CD14-positive monocyte (primary cell): ENCODE data around the gene PSORS1C2. TPM values are rescaled to one million over a fixed set of nuclear protein-coding genes. Genes with fewer than 3 reads are reported as not detected.

Source experiments
- DNase-seq, 3 donors: peaks; one replicate each; pipeline ENCODE4 v3.0.0-alpha.2; 2011 to 2022
- H2AFZ ChIP-seq: 2 replicates; pipeline ENCODE4 v1.6.0; 2012; ENCODE audit warnings: mild to moderate bottlenecking, low read depth, low read length, inconsistent platforms; ENCODE audit not compliant: insufficient read depth, poor library complexity, severe bottlenecking
- H3K27ac ChIP-seq, 2 donors: 1 replicate in 1 of 2; 2 replicates in 1 of 2; pipeline ENCODE4 v1.5.1; 2012 to 2013; ENCODE audit warnings: low read length in 2 of 2, control low read depth in 1 of 2, inconsistent platforms in 1 of 2, low read depth in 1 of 2, mild to moderate bottlenecking in 1 of 2
- H3K27me3 ChIP-seq, 2 donors: one replicate each; pipeline versions ENCODE4 v1.6.0 to v1.6.1; 2011 to 2013; ENCODE audit warnings: low read length in 2 of 2; ENCODE audit not compliant: control insufficient read depth in 2 of 2, insufficient read depth in 2 of 2
- H3K36me3 ChIP-seq, 2 donors: replicated peaks in 1 of 2; 1 replicate in 1 of 2; 2 replicates in 1 of 2; pipeline versions ENCODE4 v1.5.1 to v1.6.1; 2012 to 2013; ENCODE audit warnings: low read length in 2 of 2, control low read depth in 1 of 2, inconsistent platforms in 1 of 2, mild to moderate bottlenecking in 1 of 2; ENCODE audit not compliant: insufficient read depth in 2 of 2, control insufficient read depth in 1 of 2
- H3K4me1 ChIP-seq, 2 donors: 1 replicate in 1 of 2; 2 replicates in 1 of 2; pipeline versions ENCODE4 v1.5.1 to v1.6.1; 2012 to 2013; ENCODE audit warnings: low read length in 2 of 2, control low read depth in 1 of 2, inconsistent platforms in 1 of 2, mild to moderate bottlenecking in 1 of 2, moderate library complexity in 1 of 2; ENCODE audit not compliant: insufficient read depth in 2 of 2, control insufficient read depth in 1 of 2
- H3K4me2 ChIP-seq: replicated peaks from 2 replicates; pipeline ENCODE3; 2012; ENCODE audit warnings: low read length, moderate library complexity, mild to moderate bottlenecking; ENCODE audit not compliant: poor library complexity, severe bottlenecking; ENCODE audit errors: extremely low read depth
- H3K4me3 ChIP-seq, 3 experiments: fragments of 200-600 bp in 1 of 3; sonication (generic) in 1 of 3; replicated peaks in 1 of 3; 1 replicate in 2 of 3; 2 replicates in 1 of 3; pipeline ENCODE4 v1.5.1; 2011 to 2013; ENCODE audit warnings: low read length in 3 of 3, mild to moderate bottlenecking in 3 of 3, control low read depth in 2 of 3, low read depth in 2 of 3, inconsistent platforms in 1 of 3, moderate library complexity in 1 of 3
- H3K79me2 ChIP-seq: 2 replicates; pipeline ENCODE4 v1.6.0; 2012; ENCODE audit warnings: mild to moderate bottlenecking, control low read depth, inconsistent platforms, low read length, moderate library complexity; ENCODE audit not compliant: insufficient read depth
- H3K9ac ChIP-seq: 2 replicates; pipeline ENCODE4 v1.6.0; 2017; ENCODE audit warnings: low read length, mild to moderate bottlenecking; ENCODE audit not compliant: insufficient read depth, poor library complexity, severe bottlenecking
- H3K9me3 ChIP-seq, 2 donors: replicated peaks in 1 of 2; 1 replicate in 1 of 2; 2 replicates in 1 of 2; pipeline versions ENCODE4 v1.5.1 to v1.6.1; 2012 to 2013; ENCODE audit warnings: low read length in 2 of 2, control low read depth in 1 of 2; ENCODE audit not compliant: control insufficient read depth in 1 of 2, insufficient read depth in 1 of 2
- H4K20me1 ChIP-seq: 2 replicates; pipeline ENCODE4 v1.6.0; 2012; ENCODE audit warnings: mild to moderate bottlenecking, low read length, control low read depth, moderate library complexity; ENCODE audit not compliant: insufficient read depth
- H3K27ac Mint-ChIP-seq, 7 donors: one replicate each; pipeline ENCODE4 v1.8.0; 2020; ENCODE audit warnings: mild to moderate bottlenecking in 7 of 7, mixed read lengths in 7 of 7, moderate library complexity in 6 of 7, inconsistent platforms in 2 of 7
- H3K27me3 Mint-ChIP-seq, 3 donors: one replicate each; pipeline ENCODE4 v1.8.0; 2021 to 2022; ENCODE audit warnings: low read depth in 3 of 3, mild to moderate bottlenecking in 3 of 3, mixed read lengths in 3 of 3, moderate library complexity in 3 of 3, inconsistent platforms in 1 of 3
- H3K36me3 Mint-ChIP-seq, 2 donors: one replicate each; pipeline ENCODE4 v1.8.0; 2020; ENCODE audit warnings: mixed read lengths in 2 of 2, inconsistent platforms in 1 of 2, mild to moderate bottlenecking in 1 of 2
- H3K4me1 Mint-ChIP-seq: one replicate; pipeline ENCODE4 v1.8.0; 2020; ENCODE audit warnings: mild to moderate bottlenecking, mixed read lengths
- H3K4me3 Mint-ChIP-seq, 2 donors: one replicate each; pipeline ENCODE4 v1.8.0; 2020; ENCODE audit warnings: mild to moderate bottlenecking in 2 of 2, mixed read lengths in 2 of 2, moderate library complexity in 1 of 2
- H3K9me3 Mint-ChIP-seq, 7 donors: one replicate each; pipeline ENCODE4 v1.8.0; 2020 to 2022; ENCODE audit warnings: mixed read lengths in 7 of 7, mild to moderate bottlenecking in 6 of 7, moderate library complexity in 6 of 7, inconsistent platforms in 2 of 7
- CTCF ChIP-seq: fragments of 200-600 bp; IDR thresholded peaks from one replicate; pipeline ENCODE4 v1.8.0; 2022; ENCODE audit warnings: antibody characterized with exemption, mild to moderate bottlenecking
- WGBS: methylation state at CpG from one replicate; pipeline ENCODE4 v1.1.5; 2013; ENCODE audit warnings: missing lambda C conversion rate; ENCODE audit not compliant: insufficient coverage; 5-methylcytosine and 5-hydroxymethylcytosine counted together
- intact Hi-C, 2 donors: fragments of 100-400 bp; cut with micrococcal nuclease; formaldehyde crosslinking; loops; one replicate each; pipeline versions ENCODE4 v1.15.0 to v1.15.1; 2023
- polyA plus RNA-seq, 3 donors: library from polyadenylated mRNA; depleted of rRNA in 1 of 3; unstranded in 2 of 3; stranded (reverse) in 1 of 3; fragments of 300-500 nt in 2 of 3; fragments of >200 nt in 1 of 3; fragmentation: Illumina TruSeq in 2 of 3; gene quantifications; 1 replicate in 2 of 3; 2 replicates in 1 of 3; pipeline ENCODE4 v1.2.3, GENCODE V29; 2012 to 2021

The PSORS1C2 gene
- polyA plus RNA-seq, 3 donors: not detected

GRCh38 chr6:31130751-31131150 lies 8.1 kb downstream of the PSORS1C2 start:
- peaks cover 0 to 2% (median 0%) of the 10 kb centered on the region in 7 donors for H3K9me3 Mint-ChIP-seq
- Histone ChIP-seq H4K20me1 (no peaks in the 10 kb centered on the region), H3K27me3 (no peaks in the 10 kb centered on the region), H3K4me3 (no peak overlapping the region), H3K36me3 (no peaks in the 10 kb centered on the region), H3K27ac (no peak overlapping the region), H3K9ac (no peak overlapping the region), H3K9me3 (no peaks in the 10 kb centered on the region), H3K79me2 (no peaks in the 10 kb centered on the region), H2AFZ (no peak overlapping the region), H3K4me2 (no peak overlapping the region), H3K4me1 (no peaks in the 10 kb centered on the region)
- no peak overlapping the region for H3K4me3 Mint-ChIP-seq
- no peak for TF ChIP-seq CTCF
- H3K27ac Mint-ChIP-seq: no peak overlapping the region
- no peak for DNase-seq
- intact Hi-C loops: no loop called here
- WGBS: 90% methylated on average over 2 of the region's 3 CpGs
- H3K36me3 Mint-ChIP-seq: no peaks in the 10 kb centered on the region
- H3K4me1 Mint-ChIP-seq: no peaks in the 10 kb centered on the region
- H3K27me3 Mint-ChIP-seq: peaks cover 4 to 8% (median 4%) of the 10 kb centered on the region in 3 donors

GRCh38 chr6:31129130-31129529 lies 9.7 kb downstream of the PSORS1C2 start:
- H3K36me3 Mint-ChIP-seq: no peaks in the 10 kb centered on the region
- no peak overlapping the region for H3K27ac Mint-ChIP-seq
- no peaks in the 10 kb centered on the region for H3K79me2 ChIP-seq
- H3K4me2 ChIP-seq: no peak overlapping the region
- H3K4me1 ChIP-seq: no peaks in the 10 kb centered on the region
- no peaks in the 10 kb centered on the region for H3K27me3 ChIP-seq
- H3K4me1 Mint-ChIP-seq: peaks cover 8% of the 10 kb centered on the region
- intact Hi-C loops: no loop called here
- no peak overlapping the region for H3K4me3 ChIP-seq
- TF ChIP-seq CTCF: no peak
- no peak for DNase-seq
- 96% methylated on average over 3 of the region's 4 CpGs for WGBS
- H3K27ac ChIP-seq: no peak overlapping the region
- H4K20me1 ChIP-seq: no peaks in the 10 kb centered on the region
- H3K27me3 Mint-ChIP-seq: peaks cover 2 to 8% (median 4%) of the 10 kb centered on the region in 3 donors
- H3K9me3 ChIP-seq: no peaks in the 10 kb centered on the region
- peaks cover 0 to 2% (median 0%) of the 10 kb centered on the region in 7 donors for H3K9me3 Mint-ChIP-seq
- H3K9ac ChIP-seq: no peak overlapping the region
- no peak overlapping the region for H2AFZ ChIP-seq
- no peaks in the 10 kb centered on the region for H3K36me3 ChIP-seq
- H3K4me3 Mint-ChIP-seq: no peak overlapping the region
